HepG2 (cell line): ENCODE measurements around the gene POLE. TPM values are rescaled to one million over a fixed set of nuclear protein-coding genes. Genes with fewer than 3 reads are reported as not detected.

Experiments used
- ATF5 ChIP-seq: sonication (generic); formaldehyde crosslinking; IDR thresholded peaks from 2 replicates; pipeline ENCODE4 v1.4.0; 2020; ENCODE audit warnings: mild to moderate bottlenecking, low read depth, missing genetic modification reagents
- FOXA1 ChIP-seq, 2 experiments: fragments of 450-650 bp in 1 of 2; sonication (generic) in 1 of 2; formaldehyde crosslinking in 1 of 2; IDR thresholded peaks; 2 replicates each; pipeline versions ENCODE4 v1.4.0 to v1.6.1; 2016 to 2020; ENCODE audit warnings: missing genetic modification reagents in 1 of 2
- HNRNPK ChIP-seq: fragments of 200-400 bp; formaldehyde crosslinking; IDR thresholded peaks from 2 replicates; pipeline ENCODE4 v1.6.1; 2018; ENCODE audit warnings: low read length, low read depth, moderate library complexity, mild to moderate bottlenecking; ENCODE audit not compliant: poor library complexity, severe bottlenecking
- KDM3A ChIP-seq: IDR thresholded peaks from 2 replicates; pipeline ENCODE4 v1.6.1; 2018; ENCODE audit warnings: low read depth, missing compliant biosample characterization
- POLR2A ChIP-seq, 2 experiments: IDR thresholded peaks; 2 replicates each; pipeline ENCODE4 v1.6.1; 2011; ENCODE audit warnings: low read depth in 2 of 2, low read length in 2 of 2, mild to moderate bottlenecking in 1 of 2, moderate library complexity in 1 of 2; ENCODE audit not compliant: insufficient read depth in 1 of 2
- REL ChIP-seq: sonication (generic); formaldehyde crosslinking; conservative IDR thresholded peaks from 2 replicates; pipeline ENCODE4 v1.8.0; 2022; ENCODE audit warnings: mild to moderate bottlenecking, missing genetic modification reagents, moderate library complexity
- UBTF ChIP-seq: sonication (generic); formaldehyde crosslinking; IDR thresholded peaks from 2 replicates; pipeline ENCODE4 v1.4.0; 2020; ENCODE audit warnings: mild to moderate bottlenecking, missing genetic modification reagents
- ZBED4 ChIP-seq: sonication (generic); formaldehyde crosslinking; IDR thresholded peaks from 2 replicates; pipeline ENCODE4 v1.4.0; 2020; ENCODE audit warnings: missing genetic modification reagents, borderline replicate concordance
- ZNF280B ChIP-seq: sonication (generic); formaldehyde crosslinking; IDR thresholded peaks from 2 replicates; pipeline ENCODE4 v1.5.0; 2020; ENCODE audit warnings: missing genetic modification reagents, mild to moderate bottlenecking, borderline replicate concordance
- polyA plus RNA-seq, 8 experiments: library from polyadenylated mRNA; depleted of rRNA in 3 of 8; stranded (reverse) in 7 of 8; unstranded in 1 of 8; fragments of >200 nt; fragmentation: Illumina TruSeq in 4 of 8; extraction: Trizol in 4 of 8; gene quantifications; 2 replicates each; pipeline versions ENCODE4 v1.2.1 to v1.2.3, GENCODE V29; 2011 to 2016; ENCODE audit warnings: low read depth in 4 of 8, missing spikeins in 1 of 8, mixed read lengths in 1 of 8; ENCODE audit not compliant: insufficient read depth in 1 of 8
- total RNA-seq, 5 experiments: library from RNA; depleted of rRNA; stranded (reverse); fragments of >200 nt; fragmentation: Illumina TruSeq; extraction: Trizol; gene quantifications; 2 replicates each; pipeline ENCODE4 v1.2.3, GENCODE V29; 2016; ENCODE audit warnings: low read depth in 1 of 5
- TF ChIP-seq, protein P1 (sequence below): sonication (generic); formaldehyde crosslinking; IDR thresholded peaks from 2 replicates; pipeline ENCODE4 v1.5.0; 2020; ENCODE audit warnings: mild to moderate bottlenecking, missing genetic modification reagents, moderate library complexity

The POLE gene
- total and polyA plus RNA-seq, 2 of the 13 experiments (the other 11 are each of a cell fraction or from before 2014, with no cell fraction given) = 25.3 to 52.2 TPM

DNA sequence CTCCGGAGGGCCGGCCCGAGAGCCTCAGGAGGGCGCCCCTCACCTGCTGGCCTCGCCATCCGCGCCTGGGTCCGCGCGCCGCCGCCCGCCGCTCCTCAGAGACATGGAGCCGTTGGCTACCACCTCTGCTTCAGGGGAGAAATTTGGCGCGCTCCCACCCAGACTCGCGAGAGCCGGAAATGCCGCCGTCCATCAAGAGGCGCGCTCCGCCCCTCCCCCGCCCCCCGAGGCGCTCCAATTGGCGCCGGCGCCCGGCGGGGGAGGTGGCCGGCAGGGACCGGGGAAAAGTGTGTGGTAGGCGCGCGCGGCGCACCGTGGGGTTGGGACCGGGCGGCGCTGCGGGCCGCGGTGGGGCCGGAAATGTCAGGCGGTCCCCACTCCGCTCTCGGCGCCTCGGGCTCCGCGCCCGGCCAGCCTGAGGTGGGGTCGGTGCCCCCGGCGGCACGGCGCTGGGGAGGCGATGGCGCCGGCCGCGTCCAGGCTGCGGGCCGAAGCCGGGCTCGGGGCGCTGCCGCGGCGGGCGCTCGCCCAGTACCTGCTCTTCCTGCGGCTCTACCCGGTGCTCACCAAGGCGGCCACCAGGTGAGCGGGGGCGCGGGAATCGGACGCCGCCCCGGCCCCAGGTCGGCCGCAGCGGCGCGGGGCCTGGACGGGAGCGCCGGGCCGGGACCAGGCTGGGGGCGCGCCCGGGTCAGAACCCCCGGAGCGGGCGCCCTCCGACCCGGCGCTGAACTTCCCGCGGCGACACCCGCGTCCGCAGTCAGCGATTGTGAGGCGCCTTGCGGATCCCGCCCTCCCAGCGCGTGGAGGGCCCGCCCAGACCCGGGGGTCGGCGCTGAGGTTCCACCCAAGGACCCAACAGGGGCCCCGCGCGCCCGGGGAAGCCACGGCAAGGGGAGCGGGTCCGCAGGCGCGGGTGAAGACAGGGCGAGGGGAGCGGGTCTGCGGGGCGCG is at the start of gene POLE, which contains the start of gene PXMP2 (continued):
- TF ChIP-seq ATF5 (CRISPR knock-in tag) (0 out of 2 replicates have a peak, but pooled peaks have one; percentile 42), KDM3A (CRISPR knock-in tag) (peak; percentile 76), REL (peak; percentile 64; the same call in 1 of the 2 replicates), HNRNPK (peak; percentile 20), UBTF (CRISPR knock-in tag) (peak; percentile 86), ZNF280B (0 out of 2 replicates have a peak, but pooled peaks have one; percentile 35), ZBED4 (0 out of 2 replicates have a peak, but pooled peaks have one; percentile 54), POLR2A (IDR thresholded peaks at IDR 0.05; ENCODE audit: insufficient read depth in 1 of 2, low read depth in 2 of 2, low read length in 2 of 2) (peak; percentile 35 to 70; a peak in 3 of 4 replicates), FOXA1 (IDR thresholded peaks at IDR 0.05) (no peak), FOXA1 (CRISPR knock-in tag; IDR thresholded peaks at IDR 0.05) (no peak)
- TF ChIP-seq, protein P1, sequence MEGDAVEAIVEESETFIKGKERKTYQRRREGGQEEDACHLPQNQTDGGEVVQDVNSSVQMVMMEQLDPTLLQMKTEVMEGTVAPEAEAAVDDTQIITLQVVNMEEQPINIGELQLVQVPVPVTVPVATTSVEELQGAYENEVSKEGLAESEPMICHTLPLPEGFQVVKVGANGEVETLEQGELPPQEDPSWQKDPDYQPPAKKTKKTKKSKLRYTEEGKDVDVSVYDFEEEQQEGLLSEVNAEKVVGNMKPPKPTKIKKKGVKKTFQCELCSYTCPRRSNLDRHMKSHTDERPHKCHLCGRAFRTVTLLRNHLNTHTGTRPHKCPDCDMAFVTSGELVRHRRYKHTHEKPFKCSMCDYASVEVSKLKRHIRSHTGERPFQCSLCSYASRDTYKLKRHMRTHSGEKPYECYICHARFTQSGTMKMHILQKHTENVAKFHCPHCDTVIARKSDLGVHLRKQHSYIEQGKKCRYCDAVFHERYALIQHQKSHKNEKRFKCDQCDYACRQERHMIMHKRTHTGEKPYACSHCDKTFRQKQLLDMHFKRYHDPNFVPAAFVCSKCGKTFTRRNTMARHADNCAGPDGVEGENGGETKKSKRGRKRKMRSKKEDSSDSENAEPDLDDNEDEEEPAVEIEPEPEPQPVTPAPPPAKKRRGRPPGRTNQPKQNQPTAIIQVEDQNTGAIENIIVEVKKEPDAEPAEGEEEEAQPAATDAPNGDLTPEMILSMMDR (CRISPR knock-in tag) = peak; percentile 34; the same call in 1 of the 2 replicates
